ENCODE measurements around the gene CCND1. TPM values are rescaled to one million over a fixed set of nuclear protein-coding genes. Genes with fewer than 3 reads are reported as not detected.
"Not testable (repeated sequence)": the region's sequence is repeated elsewhere in the genome, so short reads cannot be mapped to it uniquely, and the experiment has no call there.

Gene CCND1
- total RNA-seq, 3 donors from 2014 or later (not counting 1 experiment from before 2014, with no cell fraction given) = 1.4 to 2.3 (median 2.3) TPM

GRCh38 chr11:69694781-69695180, 53.8 kb downstream of the CCND1 start:
- H3K4me3 Mint-ChIP-seq = no peak overlapping the region
- TF ChIP-seq CTCF (IDR thresholded peaks at IDR 0.05) = no peak
- intact Hi-C loops (cut with micrococcal nuclease) = no loop called here
- H3K27me3 ChIP-seq (ENCODE audit: control insufficient read depth, insufficient read depth, low read length) = peaks cover 6% of the 10 kb centered on the region
- no peak overlapping the region for H3K27ac ChIP-seq (ENCODE audit: low read length)
- H3K27ac Mint-ChIP-seq = no peak overlapping the region
- no peaks in the 10 kb centered on the region for H3K36me3 ChIP-seq (ENCODE audit: control insufficient read depth, insufficient read depth, low read length)
- no peaks in the 10 kb centered on the region for H3K36me3 Mint-ChIP-seq
- H3K9me3 ChIP-seq (ENCODE audit: control insufficient read depth, insufficient read depth, low read length) = no peaks in the 10 kb centered on the region
- peaks cover 33 to 61% of the 10 kb centered on the region in 2 donors for H3K27me3 Mint-ChIP-seq (ENCODE audit: low read depth in 2 of 2)
- ATAC-seq = no peak
- no peak for DNase-seq
- 81% methylated on average over 10 of the region's 10 CpGs for WGBS (ENCODE audit: insufficient coverage)
- no peaks in the 10 kb centered on the region for H3K9me3 Mint-ChIP-seq
- no peaks in the 10 kb centered on the region for H3K4me1 ChIP-seq (ENCODE audit: control insufficient read depth, insufficient read depth, low read length)
- H3K4me1 Mint-ChIP-seq = no peaks in the 10 kb centered on the region
- no peak overlapping the region for H3K4me3 ChIP-seq (ENCODE audit: low read length)

GRCh38 chr11:69695581-69695980, 54.6 kb downstream of the CCND1 start:
- Mint-ChIP-seq H3K4me1 (no peaks in the 10 kb centered on the region), H3K4me3 (no peak overlapping the region), H3K27ac (no peak overlapping the region), H3K27me3 (ENCODE audit: low read depth in 2 of 2) (peaks cover 32 to 58% of the 10 kb centered on the region in 2 donors), H3K36me3 (no peaks in the 10 kb centered on the region), H3K9me3 (no peaks in the 10 kb centered on the region)
- no peaks in the 10 kb centered on the region for H3K36me3 ChIP-seq (ENCODE audit: control insufficient read depth, insufficient read depth, low read length)
- no peak for TF ChIP-seq CTCF (IDR thresholded peaks at IDR 0.05)
- H3K4me1 ChIP-seq (ENCODE audit: control insufficient read depth, insufficient read depth, low read length) = no peaks in the 10 kb centered on the region
- peaks cover 6% of the 10 kb centered on the region for H3K27me3 ChIP-seq (ENCODE audit: control insufficient read depth, insufficient read depth, low read length)
- intact Hi-C loops (cut with micrococcal nuclease) = no loop called here
- no peak overlapping the region for H3K4me3 ChIP-seq (ENCODE audit: low read length)
- WGBS (ENCODE audit: insufficient coverage) = 79% methylated on average over 3 of the region's 7 CpGs
- ATAC-seq = no peak
- no peaks in the 10 kb centered on the region for H3K9me3 ChIP-seq (ENCODE audit: control insufficient read depth, insufficient read depth, low read length)
- H3K27ac ChIP-seq (ENCODE audit: low read length) = no peak overlapping the region
- no peak for DNase-seq

GRCh38 chr11:69695995-69696394, 55.0 kb downstream of the CCND1 start:
- DNase-seq; H3K9me3 Mint-ChIP-seq; H3K4me3 ChIP-seq (ENCODE audit: low read length); H3K4me1 Mint-ChIP-seq; ATAC-seq; H3K4me3 Mint-ChIP-seq; H3K27me3 ChIP-seq (ENCODE audit: control insufficient read depth, insufficient read depth, low read length); intact Hi-C loops (cut with micrococcal nuclease); H3K36me3 Mint-ChIP-seq; H3K27ac Mint-ChIP-seq; H3K36me3 ChIP-seq (ENCODE audit: control insufficient read depth, insufficient read depth, low read length); H3K4me1 ChIP-seq (ENCODE audit: control insufficient read depth, insufficient read depth, low read length); H3K27ac ChIP-seq (ENCODE audit: low read length); H3K9me3 ChIP-seq (ENCODE audit: control insufficient read depth, insufficient read depth, low read length): not testable (repeated sequence)
- WGBS (ENCODE audit: insufficient coverage) = 84% methylated on average over 5 of the region's 6 CpGs
- H3K27me3 Mint-ChIP-seq (ENCODE audit: low read depth in 2 of 2) = peaks cover 33 to 61% of the 10 kb centered on the region in 2 donors

GRCh38 chr11:69696749-69697468, 56.0 kb downstream of the CCND1 start:
- Histone ChIP-seq H3K27ac (ENCODE audit: low read length) (no peak overlapping the region), H3K27me3 (ENCODE audit: control insufficient read depth, insufficient read depth, low read length) (peaks cover 8% of the 10 kb centered on the region), H3K4me3 (ENCODE audit: low read length) (no peak overlapping the region), H3K36me3 (ENCODE audit: control insufficient read depth, insufficient read depth, low read length) (no peaks in the 10 kb centered on the region), H3K9me3 (ENCODE audit: control insufficient read depth, insufficient read depth, low read length) (no peaks in the 10 kb centered on the region), H3K4me1 (ENCODE audit: control insufficient read depth, insufficient read depth, low read length) (no peaks in the 10 kb centered on the region)
- Mint-ChIP-seq H3K4me3 (no peak overlapping the region), H3K36me3 (no peaks in the 10 kb centered on the region), H3K27ac (no peak overlapping the region), H3K9me3 (no peaks in the 10 kb centered on the region), H3K4me1 (no peaks in the 10 kb centered on the region), H3K27me3 (ENCODE audit: low read depth in 2 of 2) (peaks cover 32 to 63% of the 10 kb centered on the region in 2 donors)
- no peak for DNase-seq
- 74% methylated on average over 15 of the region's 15 CpGs for WGBS (ENCODE audit: insufficient coverage)
- intact Hi-C loops (cut with micrococcal nuclease) = no loop called here
- no peak for TF ChIP-seq CTCF (IDR thresholded peaks at IDR 0.05)
- ATAC-seq = no peak
